Nephron (organoid): ENCODE results near the gene TMTC1.
A peak's percentile ranks its signal among the peaks of the same experiment; 100 is the strongest.

Experiments
- H3K27ac Mint-ChIP-seq, 3 experiments: 2 replicates each; pipeline ENCODE4 v1.8.0; 2020; ENCODE audit warnings: mixed read lengths in 3 of 3, mild to moderate bottlenecking in 2 of 3, moderate library complexity in 1 of 3
- H3K27me3 Mint-ChIP-seq: 2 replicates; pipeline ENCODE4 v1.8.0; 2021; ENCODE audit warnings: low read depth, mild to moderate bottlenecking, moderate library complexity, mixed read lengths
- H3K36me3 Mint-ChIP-seq: 2 replicates; pipeline ENCODE4 v1.8.0; 2020; ENCODE audit warnings: low read depth, mixed read lengths
- H3K4me1 Mint-ChIP-seq: 2 replicates; pipeline ENCODE4 v1.8.0; 2020; ENCODE audit warnings: mixed read lengths
- H3K4me3 Mint-ChIP-seq, 3 experiments: 2 replicates each; pipeline ENCODE4 v1.8.0; 2020; ENCODE audit warnings: mild to moderate bottlenecking in 3 of 3, mixed read lengths in 3 of 3, moderate library complexity in 2 of 3
- H3K9me3 Mint-ChIP-seq: 2 replicates; pipeline ENCODE4 v1.8.0; 2020; ENCODE audit warnings: mixed read lengths
- CTCF ChIP-seq, 3 experiments: fragments of 200-600 bp; sonication (generic); IDR thresholded peaks; one replicate each; pipeline ENCODE4 v1.5.0; 2021; ENCODE audit warnings: antibody characterized with exemption in 3 of 3; ENCODE audit not compliant: unreplicated experiment in 3 of 3

TMTC1 gene

DNA sequence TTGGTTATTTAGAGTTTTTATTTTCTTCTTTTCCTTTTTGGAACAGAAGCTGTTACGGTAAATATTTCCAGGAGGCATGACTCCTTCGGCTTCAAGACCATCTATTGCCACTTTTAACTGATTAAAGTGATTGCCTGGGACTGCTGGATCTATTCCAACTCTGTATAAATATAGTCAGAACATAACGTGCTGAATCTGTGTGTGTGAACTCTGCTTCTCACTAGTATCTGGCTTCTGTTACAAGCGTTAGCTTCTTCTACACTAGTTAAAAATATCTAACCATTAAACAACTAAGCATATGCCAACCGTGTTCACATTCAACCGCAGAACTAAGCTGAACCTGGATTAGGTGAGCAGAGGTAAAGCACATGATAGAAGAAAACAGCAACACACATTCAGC is 49.0 kb downstream of the TMTC1 start:
- H3K27ac Mint-ChIP-seq = no peak overlapping the region
- no peaks in the 10 kb centered on the region for H3K9me3 Mint-ChIP-seq
- H3K4me1 Mint-ChIP-seq = peaks cover 73% of the 10 kb centered on the region
- TF ChIP-seq CTCF (IDR thresholded peaks at IDR 0.05; ENCODE audit: unreplicated experiment in 3 of 3) = no peak
- H3K4me3 Mint-ChIP-seq = no peak overlapping the region
- H3K36me3 Mint-ChIP-seq = peaks cover 7% of the 10 kb centered on the region
- H3K27me3 Mint-ChIP-seq = no peaks in the 10 kb centered on the region

DNA sequence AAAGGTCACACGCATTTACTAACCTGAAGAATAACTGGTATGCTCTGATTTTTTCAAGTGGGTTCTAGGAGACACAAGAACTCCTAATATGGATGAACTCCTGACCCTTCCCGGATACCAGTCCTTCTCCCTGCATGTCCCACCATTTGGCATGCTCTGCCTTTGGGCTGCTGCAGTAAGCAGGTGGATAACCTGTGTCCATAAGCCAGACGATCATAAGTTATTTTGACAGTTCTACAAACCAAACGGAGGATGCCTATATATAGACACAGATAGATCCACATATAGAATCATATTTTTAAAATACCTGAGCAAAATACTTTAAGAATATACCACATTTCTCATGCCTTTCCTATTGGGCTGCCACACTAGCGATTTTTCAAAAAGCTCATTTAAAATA is 49.4 kb downstream of the TMTC1 start:
- peaks cover 6% of the 10 kb centered on the region for H3K36me3 Mint-ChIP-seq
- peak overlapping the region in 1 of 3 experiments; percentile 0 for H3K27ac Mint-ChIP-seq
- H3K27me3 Mint-ChIP-seq = no peaks in the 10 kb centered on the region
- no peak for TF ChIP-seq CTCF (IDR thresholded peaks at IDR 0.05; ENCODE audit: unreplicated experiment in 3 of 3)
- H3K9me3 Mint-ChIP-seq = no peaks in the 10 kb centered on the region
- peaks cover 76% of the 10 kb centered on the region for H3K4me1 Mint-ChIP-seq
- H3K4me3 Mint-ChIP-seq = no peak overlapping the region

GRCh38 chr12:29733501-29733900 is 50.2 kb downstream of the TMTC1 start:
- Mint-ChIP-seq H3K4me3 (no peak overlapping the region), H3K36me3 (peaks cover 8% of the 10 kb centered on the region), H3K4me1 (peaks cover 75% of the 10 kb centered on the region), H3K27ac (peak overlapping the region in 1 of 3 experiments; percentile 0), H3K9me3 (no peaks in the 10 kb centered on the region), H3K27me3 (no peaks in the 10 kb centered on the region)
- TF ChIP-seq CTCF (IDR thresholded peaks at IDR 0.05; ENCODE audit: unreplicated experiment in 3 of 3) = no peak

DNA sequence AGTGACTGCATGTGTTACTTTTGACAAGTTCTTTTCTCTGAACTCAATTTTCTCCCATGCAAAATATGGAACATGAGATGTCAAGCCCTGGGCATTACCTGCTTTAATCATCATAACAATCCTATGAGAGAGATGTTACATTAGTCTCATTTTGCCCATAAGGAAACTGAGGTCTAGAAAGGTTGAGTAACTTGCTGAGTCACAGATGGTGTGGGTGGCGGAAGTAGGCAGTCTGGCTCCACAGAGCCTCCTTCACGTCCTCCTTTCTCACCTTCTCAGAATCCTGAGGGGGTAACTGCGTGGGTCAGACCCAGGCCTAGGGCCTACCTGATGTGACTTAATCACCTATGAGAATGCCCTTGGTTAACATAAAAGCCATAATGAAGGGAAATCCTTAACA is 50.7 kb downstream of the TMTC1 start:
- H3K27me3 Mint-ChIP-seq = no peaks in the 10 kb centered on the region
- no peak overlapping the region for H3K27ac Mint-ChIP-seq
- H3K36me3 Mint-ChIP-seq = peaks cover 8% of the 10 kb centered on the region
- H3K4me3 Mint-ChIP-seq = no peak overlapping the region
- no peak for TF ChIP-seq CTCF (IDR thresholded peaks at IDR 0.05; ENCODE audit: unreplicated experiment in 3 of 3)
- H3K9me3 Mint-ChIP-seq = no peaks in the 10 kb centered on the region
- H3K4me1 Mint-ChIP-seq = peaks cover 73% of the 10 kb centered on the region

- H3K27ac Mint-ChIP-seq = peak overlapping the region in 1 of 3 experiments; percentile 24
- H3K4me1 Mint-ChIP-seq = peaks cover 76% of the 10 kb centered on the region
- H3K27me3 Mint-ChIP-seq = no peaks in the 10 kb centered on the region
- no peak for TF ChIP-seq CTCF (IDR thresholded peaks at IDR 0.05; ENCODE audit: unreplicated experiment in 3 of 3)
- peaks cover 8% of the 10 kb centered on the region for H3K36me3 Mint-ChIP-seq
- H3K9me3 Mint-ChIP-seq = no peaks in the 10 kb centered on the region
- no peak overlapping the region for H3K4me3 Mint-ChIP-seq
These were observed 51.1 kb downstream of the TMTC1 start for GRCh38 chr12:29732593-29732992.

- Mint-ChIP-seq H3K36me3 (peaks cover 8% of the 10 kb centered on the region), H3K4me1 (peaks cover 77% of the 10 kb centered on the region), H3K4me3 (no peak overlapping the region), H3K9me3 (no peaks in the 10 kb centered on the region), H3K27me3 (no peaks in the 10 kb centered on the region), H3K27ac (peak overlapping the region; percentile 7 to 64 (median 24))
- no peak for TF ChIP-seq CTCF (IDR thresholded peaks at IDR 0.05; ENCODE audit: unreplicated experiment in 3 of 3)
These were observed 51.6 kb downstream of the TMTC1 start for GRCh38 chr12:29732191-29732590.
